Endodermal cell (in vitro differentiated cells): Measurements from ENCODE around the gene PPM1L. TPM values are rescaled to one million over a fixed set of nuclear protein-coding genes. Genes with fewer than 3 reads are reported as not detected.

Source experiments
- DNase-seq: peaks from one replicate; pipeline ENCODE4 v3.0.0-alpha.2; 2017
- H3K27ac ChIP-seq: 2 replicates; pipeline ENCODE4 v1.5.1; 2013; ENCODE audit warnings: mild to moderate bottlenecking, low read depth, low read length, moderate library complexity
- H3K27me3 ChIP-seq: 2 replicates; pipeline ENCODE4 v1.6.1; 2013; ENCODE audit warnings: mild to moderate bottlenecking, low read length, moderate library complexity; ENCODE audit not compliant: insufficient read depth, control insufficient read depth, poor library complexity, severe bottlenecking
- H3K36me3 ChIP-seq: 2 replicates; pipeline ENCODE4 v1.7.0; 2013; ENCODE audit warnings: mild to moderate bottlenecking, low read length, moderate library complexity; ENCODE audit not compliant: control insufficient read depth, insufficient read depth
- H3K4me1 ChIP-seq: one replicate; pipeline ENCODE4 v1.7.0; 2013; ENCODE audit warnings: low read length; ENCODE audit not compliant: control insufficient read depth, insufficient read depth
- H3K4me3 ChIP-seq: 2 replicates; pipeline ENCODE4 v1.5.1; 2013; ENCODE audit warnings: mild to moderate bottlenecking, low read length, moderate library complexity
- H3K9ac ChIP-seq: 2 replicates; pipeline ENCODE4 v1.6.1; 2013; ENCODE audit warnings: mild to moderate bottlenecking, low read length, moderate library complexity; ENCODE audit not compliant: poor library complexity, severe bottlenecking; ENCODE audit errors: extremely low read depth
- H3K9me3 ChIP-seq: 2 replicates; pipeline ENCODE4 v1.6.1; 2013; ENCODE audit warnings: mild to moderate bottlenecking, low read length, moderate library complexity; ENCODE audit not compliant: control insufficient read depth
- H3K27ac Mint-ChIP-seq: 2 replicates; pipeline ENCODE4 v1.8.0; 2020; ENCODE audit warnings: mixed read lengths
- H3K27me3 Mint-ChIP-seq: 2 replicates; pipeline ENCODE4 v1.8.0; 2021; ENCODE audit warnings: mild to moderate bottlenecking, mixed read lengths; ENCODE audit not compliant: insufficient read depth
- H3K36me3 Mint-ChIP-seq: 2 replicates; pipeline ENCODE4 v1.8.0; 2020; ENCODE audit warnings: low read depth, mixed read lengths
- H3K4me1 Mint-ChIP-seq: 2 replicates; pipeline ENCODE4 v1.8.0; 2020; ENCODE audit warnings: mixed read lengths
- H3K4me3 Mint-ChIP-seq: 2 replicates; pipeline ENCODE4 v1.8.0; 2020; ENCODE audit warnings: mild to moderate bottlenecking, moderate library complexity, mixed read lengths
- H3K9me3 Mint-ChIP-seq: 2 replicates; pipeline ENCODE4 v1.8.0; 2020; ENCODE audit warnings: mild to moderate bottlenecking, mixed read lengths
- CTCF ChIP-seq: fragments of 200-600 bp; sonication (generic); conservative IDR thresholded peaks from 2 replicates; pipeline ENCODE4 v1.5.0; 2021; ENCODE audit warnings: antibody characterized with exemption, mild to moderate bottlenecking
- WGBS, 2 experiments: methylation state at CpG; one replicate each; pipeline versions ENCODE4 v1.1.5 to v1.1.7; 2013; ENCODE audit warnings: missing lambda C conversion rate in 2 of 2, mixed read lengths in 1 of 2; ENCODE audit not compliant: insufficient coverage in 1 of 2, insufficient read length in 1 of 2; 5-methylcytosine and 5-hydroxymethylcytosine counted together
- total RNA-seq, 2 donors: library from RNA; stranded (reverse); fragmentation: NEBNext Ultra II Directional in 1 of 2; extraction: Animal tissue kit (Norgen Biotek cat#: 25700) in 1 of 2; gene quantifications; 2 replicates in 1 of 2; 3 replicates in 1 of 2; pipeline ENCODE4 v1.2.1, GENCODE V29; 2021

Gene PPM1L
- total RNA-seq, 2 donors from 2014 or later: 1.6 to 3.3 TPM

GRCh38 chr3:160830796-160831195, 74.8 kb downstream of the PPM1L start:
- H3K27me3 ChIP-seq: no peaks in the 10 kb centered on the region
- WGBS, 2 experiments: 100% methylated on average over 1 of the region's 1 CpG; no CpG with 5 or more reads in 1 of the 2 experiments
- H3K9me3 ChIP-seq: no peaks in the 10 kb centered on the region
- H3K4me1 Mint-ChIP-seq: peaks cover 2% of the 10 kb centered on the region
- no peak overlapping the region for H3K27ac Mint-ChIP-seq
- no peak overlapping the region for H3K27ac ChIP-seq
- H3K4me3 Mint-ChIP-seq: no peak overlapping the region
- H3K36me3 Mint-ChIP-seq: no peaks in the 10 kb centered on the region
- H3K4me1 ChIP-seq: no peaks in the 10 kb centered on the region
- no peak overlapping the region for H3K9ac ChIP-seq
- no peaks in the 10 kb centered on the region for H3K27me3 Mint-ChIP-seq
- H3K4me3 ChIP-seq: no peak overlapping the region
- no peak for TF ChIP-seq CTCF
- peaks cover 4% of the 10 kb centered on the region for H3K9me3 Mint-ChIP-seq
- no peaks in the 10 kb centered on the region for H3K36me3 ChIP-seq
- DNase-seq: no peak

DNA sequence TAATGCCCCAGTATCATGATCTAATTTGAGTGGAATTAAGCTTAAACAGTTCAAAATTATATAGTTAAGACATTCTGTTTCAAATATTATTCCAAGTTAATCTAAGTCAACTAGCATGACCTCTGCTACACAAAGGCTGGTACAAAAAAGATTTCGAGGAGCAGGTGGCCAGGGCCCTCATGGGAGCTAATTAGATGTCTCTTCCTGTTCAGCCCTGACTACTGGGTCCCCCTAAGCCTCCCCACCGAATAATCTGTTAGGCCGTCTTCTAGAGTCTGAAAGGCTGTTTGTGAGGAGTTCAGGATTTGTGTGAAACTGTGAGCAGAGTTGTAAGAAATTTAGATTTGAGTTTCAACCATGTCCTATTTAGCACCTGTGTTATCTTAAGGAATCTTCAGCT, 75.4 kb downstream of the PPM1L start:
- peaks cover 4% of the 10 kb centered on the region for H3K9me3 Mint-ChIP-seq
- no peaks in the 10 kb centered on the region for H3K4me1 ChIP-seq
- H3K9ac ChIP-seq: no peak overlapping the region
- H3K36me3 Mint-ChIP-seq: no peaks in the 10 kb centered on the region
- H3K27me3 Mint-ChIP-seq: no peaks in the 10 kb centered on the region
- H3K9me3 ChIP-seq: no peaks in the 10 kb centered on the region
- peaks cover 2% of the 10 kb centered on the region for H3K4me1 Mint-ChIP-seq
- H3K27ac Mint-ChIP-seq: no peak overlapping the region
- TF ChIP-seq CTCF: no peak
- no peak overlapping the region for H3K27ac ChIP-seq
- WGBS, 2 experiments: 87 to 100% methylated on average over 1 to 3 of the region's 3 CpGs
- no peak for DNase-seq
- H3K4me3 ChIP-seq: no peak overlapping the region
- no peaks in the 10 kb centered on the region for H3K27me3 ChIP-seq
- H3K4me3 Mint-ChIP-seq: no peak overlapping the region
- no peaks in the 10 kb centered on the region for H3K36me3 ChIP-seq

DNA sequence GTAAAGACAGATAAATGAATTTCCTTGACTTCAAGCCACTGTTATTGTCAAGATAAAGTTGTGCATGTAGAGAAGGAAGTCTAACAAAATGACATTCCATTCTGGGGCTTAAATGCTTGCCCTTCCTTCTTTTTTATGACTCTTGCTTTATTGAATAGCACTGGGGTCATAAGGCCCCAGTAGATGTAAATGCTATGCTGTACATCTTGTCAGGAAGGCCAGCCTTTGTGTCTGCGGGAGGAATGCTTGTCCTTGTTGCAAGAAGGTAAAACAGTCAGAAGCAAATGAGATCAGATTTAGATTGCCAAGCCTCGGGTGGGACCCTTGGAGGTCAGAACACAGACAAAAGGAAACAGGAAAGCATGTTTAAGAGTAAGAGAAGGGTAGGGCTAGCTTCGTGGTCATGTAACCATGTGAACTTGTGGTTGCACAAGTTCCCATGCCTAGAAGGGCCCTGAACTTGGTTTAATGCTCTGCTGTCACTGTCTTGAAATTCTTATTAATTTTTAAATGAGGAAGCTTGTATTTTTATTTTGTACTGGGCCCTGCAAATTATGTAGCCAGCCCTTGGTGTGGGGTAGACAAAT, 81.5 kb downstream of the PPM1L start:
- Mint-ChIP-seq H3K4me3 (no peak overlapping the region), H3K27me3 (no peaks in the 10 kb centered on the region), H3K36me3 (no peaks in the 10 kb centered on the region)

More for the DNA sequence above, 81.5 kb downstream of the PPM1L start:
- Histone ChIP-seq H3K27me3 (no peaks in the 10 kb centered on the region), H3K9me3 (peaks cover 4% of the 10 kb centered on the region), H3K4me3 (no peak overlapping the region), H3K4me1 (no peaks in the 10 kb centered on the region), H3K9ac (no peak overlapping the region), H3K27ac (peak overlapping the region; percentile 92), H3K36me3 (no peaks in the 10 kb centered on the region)
- no peak overlapping the region for H3K27ac Mint-ChIP-seq
- WGBS, 2 experiments: 44 to 85% methylated on average over 3 of the region's 3 CpGs
- DNase-seq: no peak
- TF ChIP-seq CTCF: no peak
- H3K4me1 Mint-ChIP-seq: no peaks in the 10 kb centered on the region
- H3K9me3 Mint-ChIP-seq: peaks cover 8% of the 10 kb centered on the region
